GM06990 (cell line): Measurements from ENCODE around the gene FAM241B.

Experiments used
- DNase-seq: peaks from one replicate; pipeline ENCODE4 v3.0.0-alpha.2; 2011; ENCODE audit not compliant: insufficient read length; ENCODE audit errors: extremely low read depth
- H3K27me3 ChIP-seq: replicated peaks from 2 replicates; pipeline ENCODE4 v1.6.0; 2011; ENCODE audit warnings: low read length; ENCODE audit not compliant: control insufficient read depth, insufficient read depth
- H3K36me3 ChIP-seq: 2 replicates; pipeline ENCODE4 v1.5.1; 2011; ENCODE audit warnings: low read length; ENCODE audit not compliant: control insufficient read depth, insufficient read depth
- H3K4me3 ChIP-seq: replicated peaks from 2 replicates; pipeline ENCODE4 v1.5.1; 2011; ENCODE audit warnings: low read depth, mild to moderate bottlenecking, control low read depth, low read length
- CTCF ChIP-seq: IDR thresholded peaks from 2 replicates; pipeline ENCODE4 v1.5.1; 2011; ENCODE audit warnings: low read length, control low read depth, mild to moderate bottlenecking, inconsistent platforms; ENCODE audit not compliant: insufficient read depth, poor library complexity, severe bottlenecking

The FAM241B gene

GRCh38 chr10:69649786-69650550 lies 19.9 kb downstream of the FAM241B start:
- Histone ChIP-seq H3K36me3 (no peaks in the 10 kb centered on the region), H3K4me3 (no peak overlapping the region), H3K27me3 (no peaks in the 10 kb centered on the region; the same call in 1 of the 2 replicates)
- TF ChIP-seq CTCF = no peak
- no peak for DNase-seq

- Histone ChIP-seq H3K4me3 (no peak overlapping the region), H3K27me3 (no peaks in the 10 kb centered on the region; the same call in 1 of the 2 replicates), H3K36me3 (no peaks in the 10 kb centered on the region)
- TF ChIP-seq CTCF = no peak
- DNase-seq = no peak
Observed at GRCh38 chr10:69650589-69651261, 20.7 kb downstream of the FAM241B start.

GRCh38 chr10:69651362-69651761 lies 21.3 kb downstream of the FAM241B start:
- Histone ChIP-seq H3K36me3 (no peaks in the 10 kb centered on the region), H3K27me3 (no peaks in the 10 kb centered on the region; the same call in 1 of the 2 replicates), H3K4me3 (no peak overlapping the region)
- no peak for DNase-seq
- no peak for TF ChIP-seq CTCF

GRCh38 chr10:69652111-69652856 lies 22.2 kb downstream of the FAM241B start:
- no peak for DNase-seq
- Histone ChIP-seq H3K36me3 (no peaks in the 10 kb centered on the region), H3K4me3 (no peak overlapping the region), H3K27me3 (no peaks in the 10 kb centered on the region; the same call in 1 of the 2 replicates)
- TF ChIP-seq CTCF = no peak

GRCh38 chr10:69652857-69653199 lies 22.8 kb downstream of the FAM241B start:
- no peak for DNase-seq
- no peaks in the 10 kb centered on the region for H3K36me3 ChIP-seq
- no peak overlapping the region for H3K4me3 ChIP-seq
- no peaks in the 10 kb centered on the region; the same call in 1 of the 2 replicates for H3K27me3 ChIP-seq
- TF ChIP-seq CTCF = no peak
